Measurements from ENCODE around the gene HMG20A.

DNA sequence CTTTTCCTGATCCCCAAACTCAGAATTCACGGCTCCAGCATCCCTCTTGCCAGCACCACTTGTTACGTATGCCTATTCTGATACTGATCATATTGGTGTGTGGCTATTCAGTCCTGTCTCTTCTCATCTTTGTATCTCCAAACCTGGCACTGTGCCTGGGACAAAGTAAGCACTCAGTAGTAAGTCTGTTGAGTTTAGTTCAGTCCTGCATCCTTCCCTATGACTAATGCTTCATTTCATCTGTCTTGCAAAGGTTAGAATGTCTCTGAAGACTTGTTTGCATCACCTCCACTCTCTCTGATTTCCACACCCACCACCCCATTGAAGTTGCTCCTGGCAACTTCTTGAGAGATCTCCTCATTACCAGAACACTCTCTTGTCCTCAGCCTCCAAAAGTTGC is 80.3 kb downstream of the HMG20A start:
- no peak for TF ChIP-seq GATA2 (IDR thresholded peaks at IDR 0.05; ENCODE audit: low read depth, low read length)
- TF ChIP-seq GATA3 (IDR thresholded peaks at IDR 0.05; ENCODE audit: low read depth, low read length), result no peak

Data from SH-SY5Y (cell line).